Stimulated activated CD8-positive, alpha-beta memory T cell treated with anti-CD3 and anti-CD28 coated beads, Interleukin-7, amount 100 ng/mL, for 1 hour (primary cell): ENCODE measurements around the gene CTNND2.
"Not testable (repeated sequence)": the region's sequence is repeated elsewhere in the genome, so short reads cannot be mapped to it uniquely, and the experiment has no call there.

Source experiments
- DNase-seq, 2 donors: peaks; one replicate each; pipeline ENCODE4 v3.0.0-alpha.2; 2020; ENCODE audit warnings: low read depth in 2 of 2

Gene CTNND2

DNA sequence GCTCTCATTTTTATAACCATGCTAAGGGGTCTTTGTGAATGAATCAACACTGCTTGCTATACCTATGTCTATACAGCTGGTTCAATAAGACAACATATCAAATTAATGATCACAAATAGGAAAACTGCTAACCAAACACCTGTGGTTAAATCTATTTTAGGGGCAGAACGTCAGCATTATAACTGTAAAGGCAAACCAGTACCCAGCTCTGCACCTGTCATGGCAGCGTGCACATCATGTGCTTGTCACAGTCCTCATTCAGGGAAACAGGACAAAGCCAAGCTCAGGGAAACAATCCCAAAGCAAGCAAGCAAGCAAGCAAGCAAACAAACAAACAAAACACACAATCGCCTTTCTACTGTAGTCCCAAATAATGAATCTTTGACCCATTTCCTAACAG is 865.5 kb downstream of the CTNND2 start:
- DNase-seq = no peak

DNA sequence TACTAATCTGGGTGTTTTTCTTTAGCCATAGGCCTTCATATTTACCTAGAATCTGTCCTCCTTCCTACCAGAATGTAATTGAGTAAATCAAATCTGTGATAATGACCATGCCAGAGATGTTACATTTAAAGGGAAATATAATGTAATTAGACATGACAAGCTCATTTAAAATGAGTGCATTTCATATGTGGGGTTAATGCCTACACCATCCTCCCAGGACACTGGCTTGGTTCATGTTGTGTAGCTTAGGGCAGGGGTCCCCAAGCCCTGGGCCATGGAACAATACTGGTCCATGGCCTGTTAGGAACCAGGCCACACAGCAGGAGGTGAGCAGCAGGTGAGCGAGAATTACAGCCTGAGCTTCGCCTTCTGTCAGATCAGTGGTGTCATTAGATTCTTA is 866.3 kb downstream of the CTNND2 start:
- DNase-seq = no peak

DNA sequence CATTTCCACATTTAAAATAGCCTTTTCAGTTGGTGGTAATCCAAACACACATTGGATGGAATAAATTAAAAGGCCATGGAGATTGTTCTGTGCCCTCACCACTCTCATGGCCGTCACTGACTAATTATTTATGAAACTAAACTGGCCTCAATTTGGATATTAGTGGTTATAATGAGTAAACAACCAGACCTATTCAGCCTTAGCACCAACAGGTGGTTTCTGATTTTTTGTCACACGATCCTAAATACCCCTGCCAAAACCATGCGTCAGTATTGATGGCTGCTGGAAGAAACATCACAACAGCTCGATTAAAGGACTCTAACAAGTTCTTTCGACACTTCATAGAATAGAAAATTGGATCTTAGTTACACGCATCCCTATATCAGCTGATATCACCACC is 867.2 kb downstream of the CTNND2 start:
- DNase-seq = no peak

DNA sequence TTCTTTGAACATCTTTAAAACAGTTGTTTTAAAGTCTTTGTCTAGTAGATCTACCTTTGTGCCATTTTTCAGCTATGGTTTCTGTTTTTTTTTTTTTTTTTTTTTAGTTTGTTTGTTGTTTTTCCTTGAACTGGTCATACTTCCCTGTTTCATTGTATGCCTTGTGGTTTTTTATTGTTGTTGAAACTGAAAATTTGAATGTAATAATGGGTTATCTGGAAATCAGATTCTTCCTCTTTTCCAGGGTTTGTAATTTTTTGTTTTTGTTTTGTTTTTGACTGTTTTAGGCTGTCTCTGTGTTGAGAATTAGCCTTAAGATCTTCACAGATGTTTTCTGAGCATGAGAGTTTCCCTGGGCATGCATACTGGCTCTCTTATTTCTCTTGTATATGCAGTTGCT is 873.6 kb downstream of the CTNND2 start:
- no peak for DNase-seq

DNA sequence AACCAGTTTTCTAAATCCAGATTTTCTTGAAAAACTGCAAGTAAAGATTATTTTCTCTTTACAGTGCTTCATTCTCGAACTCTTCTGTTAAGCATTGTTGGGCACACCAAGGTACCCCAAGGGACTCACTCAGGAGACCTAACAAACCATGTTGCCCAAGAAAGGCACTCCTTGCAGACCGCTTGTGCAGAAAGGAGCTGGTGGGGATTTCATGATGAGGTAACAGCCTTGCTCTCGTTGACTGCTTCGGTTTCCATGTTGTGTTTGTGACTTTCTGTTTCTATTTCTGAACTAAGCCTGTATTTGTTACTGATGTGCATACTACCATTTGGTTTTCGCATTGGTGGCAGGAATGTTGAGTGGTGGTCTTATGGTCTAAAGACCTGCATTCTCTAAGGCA is 876.6 kb downstream of the CTNND2 start:
- no peak for DNase-seq

DNA sequence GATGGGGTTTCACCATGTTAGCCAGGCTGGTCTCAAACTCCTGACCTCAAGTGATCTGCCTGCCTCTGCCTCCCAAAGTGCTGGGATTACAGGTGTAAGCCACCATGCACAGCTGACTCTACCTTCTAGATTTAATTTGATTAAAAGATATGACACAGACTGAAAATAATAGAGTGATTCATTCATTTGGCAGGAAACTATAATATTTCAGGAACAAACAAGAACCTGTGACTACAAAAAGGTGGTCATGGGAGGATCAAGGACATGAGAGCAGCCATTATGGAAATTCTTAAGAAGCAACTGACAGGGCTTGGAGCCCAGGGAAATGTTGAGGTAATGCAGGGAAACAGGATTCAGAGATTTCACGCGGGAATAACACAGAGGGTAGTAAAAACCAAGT is 877.7 kb downstream of the CTNND2 start:
- no peak for DNase-seq

DNA sequence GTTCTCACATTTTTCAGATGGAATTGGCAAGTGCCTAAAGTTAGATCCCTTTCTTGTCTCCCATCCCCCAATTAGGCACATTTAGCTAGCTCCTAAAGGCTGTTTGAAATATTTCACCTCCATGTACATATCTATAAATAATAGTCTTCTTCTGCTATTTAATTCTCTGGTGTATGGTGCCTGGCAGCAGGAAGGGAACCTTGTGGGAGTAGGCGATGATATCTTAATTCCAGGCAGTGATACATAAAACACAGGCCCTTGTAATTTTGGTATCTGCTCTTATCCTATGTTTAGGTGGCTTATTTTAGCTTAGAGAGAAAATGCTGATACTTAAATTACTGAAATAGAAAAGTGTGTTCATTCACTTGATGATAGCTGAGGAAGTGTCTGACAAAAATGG is 880.3 kb downstream of the CTNND2 start:
- DNase-seq = no peak

DNA sequence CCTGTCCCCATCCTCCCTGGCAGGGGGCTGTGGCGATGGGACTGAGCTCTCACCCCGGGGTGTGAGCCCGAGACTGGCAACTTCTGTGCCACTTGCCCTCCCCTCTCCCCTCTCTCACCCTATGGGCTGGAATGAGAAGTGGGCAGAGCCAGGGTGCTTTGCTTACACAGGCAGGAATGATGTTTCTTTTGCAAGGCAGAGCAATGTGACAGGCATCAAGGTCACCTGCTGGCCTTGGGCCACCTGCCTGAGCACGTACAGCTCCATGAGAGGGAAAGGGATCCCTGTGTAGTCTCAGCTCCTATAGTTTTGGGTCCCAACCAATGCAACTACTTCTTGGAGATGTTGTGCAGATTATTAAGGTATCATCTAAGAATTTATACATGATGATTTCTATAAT is 890.5 kb downstream of the CTNND2 start:
- no peak for DNase-seq

DNA sequence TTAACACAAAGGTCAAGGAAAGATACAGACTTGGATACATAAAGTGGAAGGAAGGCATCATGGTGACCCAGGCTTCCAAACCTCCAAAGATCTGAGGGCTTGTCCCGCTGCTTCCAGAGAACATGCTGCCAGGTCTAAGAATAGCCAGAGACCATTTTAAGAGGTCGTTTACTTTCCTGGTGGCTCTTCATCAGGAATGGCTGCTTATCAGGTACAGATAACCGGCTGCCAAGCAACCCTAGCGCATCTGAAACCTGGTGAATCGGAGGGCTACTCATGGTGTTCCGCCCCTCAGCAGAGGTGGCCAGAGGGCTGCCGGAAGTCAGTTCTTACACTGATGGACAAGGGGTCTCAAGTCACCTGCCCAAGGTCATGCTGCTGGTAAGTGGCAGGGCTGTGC is 892.0 kb downstream of the CTNND2 start:
- no peak for DNase-seq

DNA sequence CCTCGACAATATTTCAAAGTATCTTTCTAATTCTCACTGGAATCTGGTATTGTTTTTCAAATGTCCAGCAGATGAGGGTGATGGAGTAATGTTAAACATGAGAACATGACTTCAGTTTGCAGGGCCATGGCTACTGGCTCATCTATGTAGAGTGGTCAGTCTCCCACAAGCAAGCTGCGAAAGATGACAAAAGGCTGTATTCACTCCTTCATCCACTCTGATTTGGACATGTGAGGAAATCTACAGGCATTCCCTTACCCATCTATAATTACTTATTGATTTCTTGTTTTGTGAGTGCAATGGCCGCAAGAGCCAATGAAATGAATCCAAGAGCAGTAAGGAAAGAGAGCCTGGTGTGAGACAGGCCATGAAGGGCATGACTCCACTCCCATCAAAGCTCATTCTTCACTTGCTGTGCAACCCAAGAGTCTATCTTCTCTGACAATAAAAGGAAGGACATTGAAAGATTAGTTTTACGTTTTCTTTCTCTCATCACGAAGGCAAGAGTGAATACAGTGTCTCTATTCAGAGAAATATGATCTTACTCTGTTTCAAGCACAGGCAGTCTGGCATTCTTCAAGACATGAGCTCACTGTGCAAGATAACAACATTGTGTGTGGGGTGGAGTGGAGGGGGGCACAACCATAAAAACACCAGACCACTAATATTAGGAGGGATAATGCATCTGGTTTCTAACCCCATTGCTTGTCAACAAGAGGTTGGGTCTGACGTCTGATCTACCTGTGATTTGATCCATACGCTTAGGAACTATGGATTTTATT is 893.6 kb downstream of the CTNND2 start:
- DNase-seq = no peak

DNA sequence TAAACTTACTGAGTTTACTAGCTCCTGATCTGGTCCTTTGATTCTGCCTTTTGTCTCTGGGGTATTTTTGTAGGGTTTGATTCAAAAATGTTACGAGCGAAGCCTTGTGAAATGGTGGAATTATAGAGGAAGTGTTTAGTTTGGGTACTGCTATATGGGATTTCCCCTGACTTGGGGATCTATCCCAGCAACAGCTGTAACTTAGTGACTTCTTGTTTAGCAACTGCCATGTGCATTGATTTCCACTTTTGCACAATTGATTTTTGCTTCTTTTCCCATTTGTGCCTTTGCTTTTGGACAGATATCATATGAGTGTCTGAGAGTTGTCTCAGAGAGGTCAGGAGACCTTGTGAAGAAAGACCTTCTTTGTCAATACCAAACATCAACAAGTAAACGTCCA is 894.7 kb downstream of the CTNND2 start:
- DNase-seq = no peak

DNA sequence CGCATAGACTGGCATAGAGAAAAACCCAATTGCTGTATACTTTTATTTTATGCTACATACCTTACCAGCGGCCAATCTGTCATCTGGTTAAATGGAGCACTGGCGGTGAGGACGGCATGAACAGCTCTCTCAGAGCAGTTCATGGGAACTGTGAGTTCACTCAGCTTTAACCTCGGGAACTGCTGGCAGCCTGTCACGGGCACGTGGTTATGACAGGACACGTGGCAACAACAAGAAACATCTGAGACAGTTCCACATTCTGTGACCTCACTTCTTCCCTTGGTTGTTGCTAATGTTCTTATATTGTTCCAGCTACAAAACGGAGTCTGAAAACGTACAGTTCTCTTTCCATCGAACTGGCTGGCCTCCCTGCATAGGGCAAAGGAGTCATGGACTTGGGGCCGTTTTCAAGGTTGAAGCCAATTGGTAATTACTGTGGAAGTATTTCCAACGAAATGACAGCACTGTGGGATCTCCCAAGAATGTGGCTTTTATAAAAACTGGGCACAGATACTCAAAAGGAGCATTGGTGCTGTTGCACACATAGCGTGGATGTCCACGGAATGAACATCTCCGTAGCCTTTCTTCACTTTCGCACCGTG is 896.9 kb downstream of the CTNND2 start:
- DNase-seq = no peak

DNA sequence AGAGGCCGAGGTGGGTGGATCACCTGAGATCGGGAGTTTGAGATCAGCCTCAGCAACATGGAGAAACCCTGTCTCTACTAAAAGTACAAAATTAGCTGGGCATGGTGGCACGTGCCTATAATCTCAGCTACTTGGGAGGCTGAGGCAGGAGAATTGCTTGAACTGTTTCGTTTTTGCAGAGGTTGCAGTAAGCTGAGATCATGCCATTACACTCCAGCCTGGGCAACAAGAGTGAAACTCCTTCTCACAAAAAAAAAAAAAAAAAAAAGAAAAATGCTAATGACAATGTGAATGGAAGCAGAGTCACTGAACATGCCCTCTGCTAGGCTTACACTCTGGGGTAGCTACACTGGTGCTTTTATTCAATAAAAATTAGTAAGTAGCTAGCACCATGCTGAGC is 899.7 kb downstream of the CTNND2 start:
- DNase-seq = not testable (repeated sequence)

DNA sequence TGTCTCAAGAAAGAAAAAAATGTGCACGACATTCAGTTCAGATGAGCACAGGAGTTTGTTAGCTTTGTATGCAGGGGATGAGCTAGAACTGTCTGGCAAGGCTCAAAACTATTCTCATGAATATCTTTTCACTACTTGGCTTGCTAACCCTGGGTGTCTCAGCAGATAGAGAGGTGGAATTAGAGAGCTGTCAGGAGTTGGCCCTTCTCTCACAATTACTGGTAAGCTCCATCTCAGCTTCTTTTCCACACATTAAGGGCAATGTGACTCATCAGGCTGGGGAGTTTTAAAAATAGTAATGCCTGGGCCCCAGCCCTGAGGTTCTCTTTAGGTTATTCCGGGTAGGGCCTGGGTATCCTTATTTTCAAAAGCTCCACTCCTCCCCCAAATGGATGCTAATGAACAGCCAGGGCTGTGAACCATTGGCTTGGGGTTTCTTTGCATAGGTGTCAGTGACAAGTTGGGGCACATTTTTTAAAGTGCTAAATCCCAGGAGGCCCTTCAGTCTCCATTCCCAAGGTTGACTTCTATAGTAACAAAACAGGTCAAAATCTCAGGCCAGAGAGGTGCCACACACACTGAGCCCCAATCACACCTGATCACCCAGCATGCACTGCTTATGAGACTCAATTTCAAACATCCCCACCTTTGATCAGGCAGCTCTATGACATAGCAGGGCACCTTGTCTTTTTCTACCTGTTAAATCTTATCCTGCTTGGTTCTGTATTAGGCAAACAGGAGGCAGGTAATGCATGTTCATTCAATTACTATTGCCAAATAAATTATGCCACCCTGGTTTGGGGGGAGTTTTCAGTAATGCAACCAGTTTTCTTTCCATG is 903.5 kb downstream of the CTNND2 start:
- DNase-seq = no peak

DNA sequence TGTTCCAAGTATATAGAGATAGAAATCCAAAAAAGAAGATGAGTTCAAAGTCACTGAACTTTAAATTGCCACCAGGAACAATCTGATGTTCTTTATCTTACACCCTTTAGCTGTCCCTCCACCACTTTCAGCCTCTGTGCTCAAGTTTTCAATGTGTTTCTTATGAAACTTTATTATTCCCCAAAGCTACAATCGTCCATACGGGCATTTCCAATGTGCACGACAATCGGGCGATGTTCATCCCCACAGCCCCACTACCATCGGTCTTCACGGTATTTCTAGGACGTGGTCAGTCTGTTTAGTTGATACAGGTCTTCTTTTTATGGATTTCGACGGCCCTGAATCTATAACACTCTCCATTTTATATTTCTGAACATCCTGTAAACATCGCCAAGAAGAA is 904.5 kb downstream of the CTNND2 start:
- no peak for DNase-seq

DNA sequence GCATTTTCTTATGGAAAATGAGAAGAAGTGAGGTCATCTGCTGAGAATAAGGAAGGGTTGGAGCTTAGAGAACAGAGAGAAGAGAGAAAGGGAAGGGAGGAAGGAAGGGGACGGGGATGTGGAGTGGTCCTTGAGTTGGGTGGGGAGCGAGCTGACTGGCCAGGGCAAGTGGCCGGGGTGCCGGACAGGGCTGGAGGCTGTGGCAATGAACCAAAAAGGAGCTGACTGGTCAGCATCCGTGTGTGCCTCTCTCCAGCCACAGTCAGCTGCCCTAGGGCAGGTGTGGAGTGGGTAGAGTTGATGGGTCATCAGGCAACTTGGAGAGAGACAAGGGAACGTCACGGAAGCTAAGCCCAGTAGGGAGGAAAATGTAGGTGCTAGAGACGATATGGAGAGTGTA is 908.4 kb downstream of the CTNND2 start:
- no peak for DNase-seq

DNA sequence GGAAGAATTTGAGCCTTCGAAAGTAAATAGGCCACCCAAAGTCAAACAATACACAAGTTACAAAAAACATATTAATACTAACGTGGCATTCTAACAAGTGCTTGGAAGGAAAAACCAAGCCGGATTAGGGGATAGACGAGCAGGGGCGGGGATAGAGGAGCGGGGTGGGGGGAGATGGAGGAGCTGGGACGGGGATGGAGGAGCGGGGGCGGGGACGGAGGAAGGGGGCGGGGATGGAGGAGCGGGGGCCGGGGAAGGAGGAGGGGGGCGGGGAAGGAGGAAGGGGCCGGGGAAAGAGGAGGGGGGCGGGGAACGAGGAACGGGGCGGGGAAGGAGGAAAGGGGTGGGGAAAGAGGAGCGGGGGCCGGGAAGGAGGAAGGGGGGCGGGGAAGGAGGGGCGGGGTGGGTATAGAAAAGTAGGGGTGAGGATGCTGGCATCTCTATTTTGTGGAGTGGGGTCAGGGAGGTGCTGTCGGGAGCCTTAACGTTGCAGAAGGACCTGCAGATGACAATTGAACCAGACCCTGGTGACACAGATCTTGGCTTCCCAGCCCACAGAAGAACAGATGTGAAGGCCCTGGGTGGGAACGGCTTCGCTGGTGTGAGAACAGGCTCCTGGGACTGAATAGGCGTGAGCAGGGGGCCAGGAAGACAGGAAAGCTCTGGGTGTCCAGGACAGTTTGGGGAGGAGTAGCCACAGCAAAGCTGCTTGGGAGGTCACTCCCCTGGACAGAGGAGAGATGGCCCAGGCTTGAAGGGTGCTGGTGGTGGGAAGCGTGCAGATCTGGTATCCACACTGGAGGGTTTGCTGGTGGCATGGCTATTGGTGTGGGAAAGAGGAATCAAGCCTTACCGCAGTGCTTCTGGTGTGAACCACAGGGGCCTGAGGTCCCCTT is 909.9 kb downstream of the CTNND2 start:
- no peak for DNase-seq

DNA sequence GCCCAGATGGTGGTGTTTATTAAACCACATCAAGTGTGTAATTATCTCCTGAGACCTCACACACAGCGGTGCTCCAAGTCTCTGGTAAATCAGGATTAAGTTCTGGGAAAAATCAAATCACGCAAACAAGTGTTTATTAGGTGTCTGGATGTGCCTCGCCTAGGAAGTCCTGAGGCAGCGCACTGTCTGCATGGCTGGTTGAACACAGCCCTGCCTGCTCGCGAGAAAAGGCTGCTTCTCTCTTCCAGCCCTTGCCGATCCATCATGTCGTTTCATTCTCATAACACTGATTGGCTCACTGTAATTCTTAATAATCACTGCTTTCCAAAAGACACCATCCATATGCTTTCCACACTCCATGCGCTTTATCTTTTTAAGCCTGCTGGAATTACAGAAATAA is 913.6 kb downstream of the CTNND2 start:
- no peak for DNase-seq

DNA sequence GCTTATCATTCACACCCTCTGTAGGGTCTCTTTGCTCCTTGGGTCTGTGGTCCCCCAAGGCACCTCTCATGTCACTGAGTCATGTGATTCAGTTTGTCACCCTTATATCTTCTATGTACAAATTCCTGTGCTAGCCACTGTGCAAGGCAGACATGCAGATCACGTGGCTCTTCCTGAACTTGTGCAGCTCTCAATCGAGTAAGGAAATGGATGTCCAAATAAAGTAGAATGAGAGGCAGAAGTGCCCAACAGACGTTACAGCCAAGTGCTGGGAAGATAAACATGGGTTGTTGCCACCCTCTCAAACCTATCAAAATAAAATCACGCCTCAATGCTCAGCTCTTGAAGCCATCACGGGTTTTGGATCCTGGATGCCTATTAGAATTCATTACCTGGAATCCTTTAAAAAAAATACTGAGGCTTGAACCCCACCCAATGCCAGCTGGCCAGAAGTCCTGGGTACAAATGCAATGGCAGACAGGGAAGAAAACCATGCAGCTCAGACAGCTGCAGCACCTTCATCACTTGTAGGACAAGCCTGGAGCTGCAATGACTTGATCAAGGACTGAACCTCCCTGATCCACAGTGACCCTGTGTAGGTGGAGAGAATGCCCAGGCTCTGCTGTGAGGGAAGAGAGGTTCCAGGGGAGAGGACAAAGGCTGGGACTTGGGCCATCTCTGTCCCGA is 914.5 kb downstream of the CTNND2 start:
- no peak for DNase-seq

DNA sequence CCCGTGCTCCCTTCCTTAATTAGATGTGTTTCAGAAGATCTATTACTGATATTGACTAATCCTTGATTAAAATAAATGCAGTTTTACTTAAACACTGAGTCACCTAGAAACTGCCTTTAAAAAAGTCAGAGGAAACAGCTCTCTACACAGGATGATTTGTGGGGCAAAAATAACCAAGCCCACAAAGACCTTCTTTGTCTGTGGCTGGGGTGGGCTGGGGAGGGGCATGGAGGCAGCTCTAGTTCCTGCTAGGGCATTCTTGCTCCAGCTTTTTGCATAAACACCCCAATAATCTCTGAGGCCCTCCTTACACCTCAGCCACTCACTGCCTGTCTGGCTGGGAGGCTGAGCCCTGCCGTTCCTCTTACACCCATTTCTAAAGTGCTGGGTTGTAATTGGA is 915.6 kb downstream of the CTNND2 start:
- DNase-seq = no peak

DNA sequence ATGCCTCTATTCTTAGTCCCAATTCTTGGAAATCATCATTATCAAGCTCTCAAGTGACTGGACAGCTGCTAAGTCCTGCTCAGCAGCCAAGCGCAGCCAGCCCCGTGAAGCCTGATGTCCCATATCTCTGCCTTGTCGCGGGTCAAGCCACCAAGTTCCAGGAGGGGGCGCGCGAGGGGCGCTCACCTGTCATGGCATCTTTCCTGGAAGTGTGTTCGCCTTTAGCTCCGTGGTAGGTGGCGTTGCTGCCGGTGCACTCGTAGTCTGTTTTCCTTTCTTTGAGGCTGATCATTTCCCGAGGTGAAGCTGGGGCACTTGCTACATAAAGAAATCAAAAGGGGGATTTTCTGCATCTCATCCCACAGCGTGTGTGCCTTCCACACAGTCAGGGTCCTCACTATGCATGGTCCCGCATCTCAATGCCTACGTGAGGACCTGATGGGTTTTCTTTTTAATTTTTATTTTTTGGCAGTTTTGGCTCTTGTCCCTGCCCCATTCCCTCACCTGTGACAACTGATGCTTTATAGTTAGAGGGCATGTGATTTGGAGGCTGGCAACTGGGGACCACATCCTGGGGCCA is 916.2 kb downstream of the CTNND2 start:
- peak; percentile 11 to 26 for DNase-seq
